Esophagus squamous epithelium (tissue), 4 donors: ENCODE measurements around the gene COL23A1.

ENCODE experiments used
- POLR2A ChIP-seq, 4 donors: fragments of 450-650 bp; IDR thresholded peaks; one replicate each; pipeline ENCODE4 v1.6.1; 2017; ENCODE audit warnings: antibody characterized with exemption in 4 of 4, mild to moderate bottlenecking in 4 of 4, moderate library complexity in 3 of 4
- TF ChIP-seq, protein P1 (sequence below), 6 experiments: fragments of 450-650 bp in 4 of 6; fragments of 200-600 bp in 2 of 6; sonication (generic) in 2 of 6; IDR thresholded peaks; one replicate each; pipeline ENCODE4 v1.5.1; 2016 to 2019; ENCODE audit warnings: antibody characterized with exemption in 6 of 6, mild to moderate bottlenecking in 4 of 6, moderate library complexity in 4 of 6

DNA sequence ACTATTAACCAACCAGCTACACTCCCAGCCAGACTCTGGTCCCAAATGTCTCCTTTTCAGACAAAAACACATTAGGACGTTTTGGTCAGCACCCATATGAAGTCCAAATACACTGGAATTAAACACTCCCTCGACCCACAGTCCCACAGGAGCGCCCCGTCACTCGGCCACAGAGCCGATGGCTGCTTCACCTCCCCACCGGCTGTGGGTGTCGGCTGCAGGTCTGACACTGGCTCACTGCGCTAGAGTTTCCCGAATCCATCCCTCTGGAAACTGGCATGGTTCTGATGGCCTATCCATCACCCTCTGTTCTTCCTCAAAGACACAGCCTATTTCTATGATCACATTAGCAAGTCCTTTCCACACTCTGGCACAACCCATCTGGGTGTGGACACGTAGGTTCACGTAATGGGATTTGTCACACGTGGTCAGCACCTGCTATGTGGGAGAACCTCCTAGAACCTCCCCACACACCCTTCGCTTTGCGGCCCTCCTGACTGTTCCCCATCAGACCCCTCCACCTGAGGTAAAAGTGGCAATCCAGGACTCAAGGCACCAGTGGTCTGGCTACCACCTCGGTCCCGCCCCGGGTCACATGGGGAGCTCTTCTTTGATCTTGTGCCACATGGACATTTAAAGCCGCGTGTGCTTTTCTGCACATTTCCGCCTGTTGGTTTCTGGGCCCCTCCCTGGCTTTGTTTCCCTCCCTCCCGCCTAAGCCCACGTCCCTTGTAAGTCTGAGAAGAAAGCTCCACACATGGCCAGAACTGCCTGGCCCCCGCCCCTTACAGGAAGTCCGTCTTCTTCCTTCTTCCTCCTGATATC lies 226.5 kb downstream of the COL23A1 start:
- TF ChIP-seq, protein P1, sequence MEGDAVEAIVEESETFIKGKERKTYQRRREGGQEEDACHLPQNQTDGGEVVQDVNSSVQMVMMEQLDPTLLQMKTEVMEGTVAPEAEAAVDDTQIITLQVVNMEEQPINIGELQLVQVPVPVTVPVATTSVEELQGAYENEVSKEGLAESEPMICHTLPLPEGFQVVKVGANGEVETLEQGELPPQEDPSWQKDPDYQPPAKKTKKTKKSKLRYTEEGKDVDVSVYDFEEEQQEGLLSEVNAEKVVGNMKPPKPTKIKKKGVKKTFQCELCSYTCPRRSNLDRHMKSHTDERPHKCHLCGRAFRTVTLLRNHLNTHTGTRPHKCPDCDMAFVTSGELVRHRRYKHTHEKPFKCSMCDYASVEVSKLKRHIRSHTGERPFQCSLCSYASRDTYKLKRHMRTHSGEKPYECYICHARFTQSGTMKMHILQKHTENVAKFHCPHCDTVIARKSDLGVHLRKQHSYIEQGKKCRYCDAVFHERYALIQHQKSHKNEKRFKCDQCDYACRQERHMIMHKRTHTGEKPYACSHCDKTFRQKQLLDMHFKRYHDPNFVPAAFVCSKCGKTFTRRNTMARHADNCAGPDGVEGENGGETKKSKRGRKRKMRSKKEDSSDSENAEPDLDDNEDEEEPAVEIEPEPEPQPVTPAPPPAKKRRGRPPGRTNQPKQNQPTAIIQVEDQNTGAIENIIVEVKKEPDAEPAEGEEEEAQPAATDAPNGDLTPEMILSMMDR (IDR thresholded peaks at IDR 0.05): no peak
- TF ChIP-seq POLR2A (IDR thresholded peaks at IDR 0.05): no peak
